BJ (cell line): Measurements from ENCODE around the gene RENBP. TPM values are rescaled to one million over a fixed set of nuclear protein-coding genes. Genes with fewer than 3 reads are reported as not detected.
A peak's percentile ranks its signal among the peaks of the same experiment; 100 is the strongest.

ENCODE experiments used
- CTCF ChIA-PET: fragments of 350-600 bp; formaldehyde crosslinking; extraction: SDS; loops from one replicate; lab custom pipeline; 2021; ENCODE audit warnings: antibody characterized with exemption, inconsistent platforms; lab: Yijun Ruan, JAX
- POLR2A ChIA-PET: fragments of 300-600 bp; sonication (Branson Sonifier 250); formaldehyde crosslinking; extraction: SDS; loops from one replicate; lab custom pipeline; 2021; ENCODE audit warnings: antibody characterized with exemption; lab: Charles Lee
- DNase-seq: peaks from one replicate; pipeline ENCODE4 v3.0.0-alpha.2; 2011; ENCODE audit warnings: low read depth
- H3K27me3 ChIP-seq: 2 replicates; pipeline ENCODE4 v1.6.0; 2011; ENCODE audit warnings: low read length; ENCODE audit not compliant: control insufficient read depth, insufficient read depth
- H3K36me3 ChIP-seq: 2 replicates; pipeline ENCODE4 v1.5.1; 2011; ENCODE audit warnings: low read length; ENCODE audit not compliant: control insufficient read depth, insufficient read depth
- H3K4me3 ChIP-seq: 2 replicates; pipeline ENCODE4 v1.5.1; 2011; ENCODE audit warnings: low read depth, mild to moderate bottlenecking, control low read depth, low read length
- polyA plus RNA-seq: library from polyadenylated mRNA; depleted of rRNA; stranded (reverse); fragments of >200 nt; gene quantifications from 2 replicates; pipeline ENCODE4 v1.2.3, GENCODE V29; 2011
- TF ChIP-seq, protein P1 (sequence below): IDR thresholded peaks from 2 replicates; pipeline ENCODE4 v1.5.1; 2011; ENCODE audit warnings: low read depth, mild to moderate bottlenecking, control low read depth, inconsistent platforms, low read length, moderate library complexity; ENCODE audit not compliant: insufficient read depth

The RENBP gene
- polyA plus RNA-seq, 1 experiment = 0.43 TPM

DNA sequence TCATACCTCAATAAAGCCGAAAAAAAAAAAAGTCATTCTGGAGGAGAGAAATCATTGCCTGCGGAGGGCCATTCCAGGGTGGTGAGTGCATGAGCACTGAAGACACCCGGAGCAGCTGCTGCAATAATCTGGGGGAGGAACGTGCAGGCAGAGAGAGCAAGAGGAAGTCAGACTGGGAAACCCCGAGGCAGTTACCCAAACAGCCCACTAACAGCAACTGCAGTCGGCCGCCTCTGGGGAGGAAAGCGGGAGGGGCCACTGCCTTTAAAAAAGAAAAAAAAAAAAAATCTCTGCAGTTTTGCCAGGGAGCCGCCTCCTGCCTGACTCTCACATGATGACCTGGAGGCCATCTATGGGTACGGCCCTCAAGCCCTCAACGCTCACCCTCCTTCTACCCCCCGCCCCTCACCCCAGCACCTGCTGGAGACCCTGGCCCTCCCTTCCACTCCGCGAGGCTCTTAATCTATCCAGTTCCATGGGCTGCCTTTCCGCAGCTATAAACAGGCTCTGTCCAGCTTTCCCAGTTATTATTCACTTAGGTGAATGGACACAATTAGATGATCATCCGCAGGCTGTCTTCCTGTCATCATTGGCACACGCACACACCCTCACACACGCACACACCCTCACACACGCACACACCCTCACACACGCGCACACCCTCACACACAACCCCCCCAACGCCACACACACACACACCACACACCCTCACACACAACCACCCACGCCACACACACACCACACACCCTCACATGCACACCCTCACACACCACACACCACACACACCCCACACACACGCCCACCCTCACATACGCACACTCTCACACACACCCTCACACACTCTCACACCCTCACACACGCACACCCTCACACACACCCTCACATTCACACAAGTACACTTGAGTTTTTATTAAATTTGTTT is 43.4 kb downstream of the RENBP start:
- DNase-seq = peak; percentile 80
- POLR2A ChIA-PET = no interaction called here
- Histone ChIP-seq H3K27me3 (no peaks in the 10 kb centered on the region), H3K36me3 (no peaks in the 10 kb centered on the region), H3K4me3 (no peak overlapping the region)
- CTCF ChIA-PET = interaction anchor here (0.7 to 1.1 kb wide), 3 partner anchors 13 to 22 kb away, joined by 4 to 6 read pairs (median 4); no protein-coding TSS in a partner anchor
- TF ChIP-seq, protein P1, sequence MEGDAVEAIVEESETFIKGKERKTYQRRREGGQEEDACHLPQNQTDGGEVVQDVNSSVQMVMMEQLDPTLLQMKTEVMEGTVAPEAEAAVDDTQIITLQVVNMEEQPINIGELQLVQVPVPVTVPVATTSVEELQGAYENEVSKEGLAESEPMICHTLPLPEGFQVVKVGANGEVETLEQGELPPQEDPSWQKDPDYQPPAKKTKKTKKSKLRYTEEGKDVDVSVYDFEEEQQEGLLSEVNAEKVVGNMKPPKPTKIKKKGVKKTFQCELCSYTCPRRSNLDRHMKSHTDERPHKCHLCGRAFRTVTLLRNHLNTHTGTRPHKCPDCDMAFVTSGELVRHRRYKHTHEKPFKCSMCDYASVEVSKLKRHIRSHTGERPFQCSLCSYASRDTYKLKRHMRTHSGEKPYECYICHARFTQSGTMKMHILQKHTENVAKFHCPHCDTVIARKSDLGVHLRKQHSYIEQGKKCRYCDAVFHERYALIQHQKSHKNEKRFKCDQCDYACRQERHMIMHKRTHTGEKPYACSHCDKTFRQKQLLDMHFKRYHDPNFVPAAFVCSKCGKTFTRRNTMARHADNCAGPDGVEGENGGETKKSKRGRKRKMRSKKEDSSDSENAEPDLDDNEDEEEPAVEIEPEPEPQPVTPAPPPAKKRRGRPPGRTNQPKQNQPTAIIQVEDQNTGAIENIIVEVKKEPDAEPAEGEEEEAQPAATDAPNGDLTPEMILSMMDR = no peak

DNA sequence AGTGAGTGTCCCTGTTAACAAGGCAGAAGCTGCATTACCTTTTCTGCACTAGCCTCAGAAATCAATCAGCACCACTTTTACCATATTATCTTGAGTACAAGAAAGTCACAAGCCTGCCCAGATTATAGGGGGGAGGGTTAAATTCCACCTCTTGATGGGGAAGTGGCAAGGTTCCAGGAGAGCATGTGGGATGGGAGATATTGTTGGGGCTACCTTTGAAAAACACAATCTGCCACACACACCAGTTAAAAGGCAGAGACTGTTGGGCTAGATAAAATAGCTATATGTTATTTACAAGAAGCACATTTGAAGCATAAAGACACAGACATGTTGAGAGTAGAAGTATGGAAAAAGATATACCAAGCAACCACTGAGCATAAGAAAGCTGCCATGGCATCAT is 46.5 kb downstream of the RENBP start:
- TF ChIP-seq, protein P1 = no peak
- ChIA-PET CTCF (no interaction called here), POLR2A (no interaction called here)
- no peaks in the 10 kb centered on the region for H3K36me3 ChIP-seq
- H3K27me3 ChIP-seq = no peaks in the 10 kb centered on the region
- no peak overlapping the region for H3K4me3 ChIP-seq
- DNase-seq = no peak

DNA sequence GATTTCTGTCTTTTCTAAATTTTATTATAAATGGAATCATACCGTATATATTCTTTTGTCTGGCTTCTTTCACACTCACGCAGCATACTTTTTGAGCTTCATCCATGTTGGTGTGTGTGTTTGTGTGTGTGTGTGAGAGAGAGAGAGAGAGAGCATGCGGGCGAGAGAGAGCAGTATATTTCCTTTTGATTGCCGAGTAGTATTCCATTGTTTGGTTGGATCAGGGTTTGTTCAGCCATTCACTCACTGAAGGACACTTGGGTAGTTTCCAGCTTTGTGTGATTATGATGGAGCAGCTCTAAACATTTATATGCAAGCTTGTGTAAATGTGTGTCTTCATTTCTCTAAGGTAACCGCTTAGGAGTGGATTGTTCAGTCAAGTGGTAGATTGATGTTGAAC is 55.3 kb downstream of the RENBP start:
- no peaks in the 10 kb centered on the region for H3K36me3 ChIP-seq
- no peak for DNase-seq
- no peaks in the 10 kb centered on the region for H3K27me3 ChIP-seq
- CTCF ChIA-PET = no interaction called here
- H3K4me3 ChIP-seq = no peak overlapping the region
- POLR2A ChIA-PET = no interaction called here
- TF ChIP-seq, protein P1 = no peak

- ChIA-PET POLR2A (no interaction called here), CTCF (no interaction called here)
- H3K27me3 ChIP-seq = no peaks in the 10 kb centered on the region
- no peak for DNase-seq
- H3K4me3 ChIP-seq = no peak overlapping the region
- no peaks in the 10 kb centered on the region for H3K36me3 ChIP-seq
- TF ChIP-seq, protein P1 = no peak
These were observed 56.1 kb downstream of the RENBP start for GRCh38 chrX:153888344-153888743.

DNA sequence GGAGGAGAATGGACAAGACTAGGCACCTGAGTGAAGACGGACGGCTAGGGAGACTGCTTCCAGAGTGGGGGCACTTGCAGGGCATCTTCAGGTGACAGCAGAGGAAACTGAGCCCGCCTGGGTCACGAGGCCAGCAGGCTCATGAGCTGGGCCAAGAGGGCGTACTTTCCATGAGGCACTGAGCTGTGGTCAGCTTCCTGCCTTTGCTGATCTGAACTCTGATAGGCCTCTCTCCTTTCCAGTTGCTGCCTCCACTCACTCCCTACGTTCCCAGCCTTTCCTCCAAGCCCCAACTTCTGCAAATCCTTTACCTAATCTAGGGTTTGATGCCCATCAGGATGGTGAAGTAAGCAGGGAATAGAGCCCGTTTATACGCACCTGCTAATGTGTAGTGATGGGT is 57.1 kb downstream of the RENBP start:
- no peak for DNase-seq
- POLR2A ChIA-PET = no interaction called here
- H3K27me3 ChIP-seq = no peaks in the 10 kb centered on the region
- H3K36me3 ChIP-seq = no peaks in the 10 kb centered on the region
- CTCF ChIA-PET = interaction anchor here (1.0 kb wide), 1 partner anchor 13 kb away, joined by 4 read pairs; no protein-coding TSS in a partner anchor
- TF ChIP-seq, protein P1 = no peak
- no peak overlapping the region for H3K4me3 ChIP-seq
